Keratinocyte (primary cell): ENCODE results near the gene GPR160.

Experiments
- EZH2 ChIP-seq: IDR thresholded peaks from one replicate; pipeline ENCODE4 v1.6.1; 2012; ENCODE audit warnings: inconsistent platforms, mild to moderate bottlenecking, low read length, moderate library complexity
- TF ChIP-seq, protein P1 (sequence below), 3 experiments: IDR thresholded peaks in 1 of 3; conservative IDR thresholded peaks in 1 of 3; optimal IDR thresholded peaks in 1 of 3; 2 replicates in 2 of 3; 3 replicates in 1 of 3; pipeline versions ENCODE3 to v1.5.1; 2011; ENCODE audit warnings: low read length in 3 of 3, mild to moderate bottlenecking in 3 of 3, moderate library complexity in 2 of 3, control low read depth in 1 of 3, inconsistent platforms in 1 of 3; ENCODE audit not compliant: insufficient read depth in 2 of 3; ENCODE audit errors: extremely low read depth in 1 of 3

DNA sequence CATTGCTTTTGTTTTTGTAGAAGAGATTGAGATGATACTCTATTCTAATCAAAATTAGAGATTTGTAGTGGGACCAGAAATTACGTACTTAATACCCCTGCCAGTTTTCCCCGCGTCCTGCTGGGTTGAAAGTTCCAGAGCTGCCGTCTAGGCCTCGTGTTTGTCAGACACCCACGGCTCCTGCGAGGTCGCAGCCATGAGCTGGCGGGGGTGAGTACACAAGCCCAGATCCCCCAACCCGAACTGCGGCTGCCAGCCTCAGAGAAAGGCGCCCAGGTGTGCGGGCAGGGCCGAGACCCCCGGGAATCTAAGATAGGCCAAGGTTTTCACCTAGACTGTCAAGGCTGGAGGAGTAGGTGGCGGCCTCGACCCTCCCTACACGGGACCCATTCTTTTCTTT lies 26.3 kb downstream of the GPR160 start:
- TF ChIP-seq EZH2, result no peak
- TF ChIP-seq, protein P1, sequence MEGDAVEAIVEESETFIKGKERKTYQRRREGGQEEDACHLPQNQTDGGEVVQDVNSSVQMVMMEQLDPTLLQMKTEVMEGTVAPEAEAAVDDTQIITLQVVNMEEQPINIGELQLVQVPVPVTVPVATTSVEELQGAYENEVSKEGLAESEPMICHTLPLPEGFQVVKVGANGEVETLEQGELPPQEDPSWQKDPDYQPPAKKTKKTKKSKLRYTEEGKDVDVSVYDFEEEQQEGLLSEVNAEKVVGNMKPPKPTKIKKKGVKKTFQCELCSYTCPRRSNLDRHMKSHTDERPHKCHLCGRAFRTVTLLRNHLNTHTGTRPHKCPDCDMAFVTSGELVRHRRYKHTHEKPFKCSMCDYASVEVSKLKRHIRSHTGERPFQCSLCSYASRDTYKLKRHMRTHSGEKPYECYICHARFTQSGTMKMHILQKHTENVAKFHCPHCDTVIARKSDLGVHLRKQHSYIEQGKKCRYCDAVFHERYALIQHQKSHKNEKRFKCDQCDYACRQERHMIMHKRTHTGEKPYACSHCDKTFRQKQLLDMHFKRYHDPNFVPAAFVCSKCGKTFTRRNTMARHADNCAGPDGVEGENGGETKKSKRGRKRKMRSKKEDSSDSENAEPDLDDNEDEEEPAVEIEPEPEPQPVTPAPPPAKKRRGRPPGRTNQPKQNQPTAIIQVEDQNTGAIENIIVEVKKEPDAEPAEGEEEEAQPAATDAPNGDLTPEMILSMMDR (optimal IDR thresholded peaks at IDR 0.05 in 1 of 3, IDR thresholded peaks at IDR 0.05 in 1 of 3, conservative IDR thresholded peaks at IDR 0.05 in 1 of 3; ENCODE audit: extremely low read depth in 1 of 3, insufficient read depth in 2 of 3, low read length in 3 of 3), result no peak
